OCI-LY3 (cell line): ENCODE results near the gene TM9SF4.

Source experiments
- H2AFZ ChIP-seq: fragments of 200-600, 300-600 bp; shearing (Covaris generic); 2 replicates; pipeline ENCODE4 v1.6.0; 2014; ENCODE audit warnings: antibody characterized with exemption, low read depth, low read length
- H3K27ac ChIP-seq: fragments of 200-600, 300-600 bp; sonication (generic); 2 replicates; pipeline ENCODE4 v1.5.1; 2014; ENCODE audit warnings: mild to moderate bottlenecking, low read length, moderate library complexity, mixed read lengths
- H3K27me3 ChIP-seq: fragments of 200-600, 300-600 bp; sonication (generic); 2 replicates; pipeline ENCODE4 v1.6.1; 2014; ENCODE audit warnings: low read depth, low read length, mixed read lengths
- H3K36me3 ChIP-seq: fragments of 200-600, 300-600 bp; sonication (generic); replicated peaks from 2 replicates; pipeline ENCODE3; 2014; ENCODE audit warnings: low read depth, low read length, mixed read lengths
- H3K4me1 ChIP-seq: fragments of 300-600, 200-600 bp; sonication (generic); 2 replicates; pipeline ENCODE4 v1.6.1; 2014; ENCODE audit warnings: low read length, mixed read lengths
- H3K4me2 ChIP-seq: fragments of 200-600, 300-600 bp; sonication (generic); 2 replicates; pipeline ENCODE4 v1.6.1; 2014; ENCODE audit warnings: low read length, mixed read lengths
- H3K4me3 ChIP-seq: fragments of 300-600, 200-600 bp; sonication (generic); 2 replicates; pipeline ENCODE4 v1.5.1; 2014; ENCODE audit warnings: antibody characterized with exemption, mild to moderate bottlenecking, low read length, moderate library complexity
- H3K79me2 ChIP-seq: fragments of 300-600, 200-600 bp; shearing (Covaris generic); 2 replicates; pipeline ENCODE4 v1.6.1; 2014; ENCODE audit warnings: mild to moderate bottlenecking, low read length, mixed read lengths
- H3K9ac ChIP-seq: fragments of 300-600, 200-600 bp; shearing (Covaris generic); 2 replicates; pipeline ENCODE4 v1.6.0; 2014; ENCODE audit warnings: mild to moderate bottlenecking, low read length, moderate library complexity
- H3K9me3 ChIP-seq: fragments of 200-600, 300-600 bp; shearing (Covaris generic); 2 replicates; pipeline ENCODE4 v1.6.1; 2014; ENCODE audit warnings: low read length, mixed read lengths; ENCODE audit not compliant: insufficient read depth
- H4K20me1 ChIP-seq: fragments of 200-600, 300-600 bp; sonication (generic); 2 replicates; pipeline ENCODE4 v1.6.1; 2016; ENCODE audit warnings: low read length, mixed read lengths; ENCODE audit not compliant: insufficient read depth
- CTCF ChIP-seq: fragments of 200-600, 300-600 bp; sonication (generic); IDR thresholded peaks from 2 replicates; pipeline ENCODE4 v1.5.1; 2014; ENCODE audit warnings: antibody characterized with exemption, low read length, low read depth
- EZH2phosphoT487 ChIP-seq: fragments of 200-600 bp; shearing (Covaris generic); IDR thresholded peaks from 2 replicates; pipeline ENCODE4 v1.6.1; 2018; ENCODE audit warnings: antibody characterized with exemption, mixed run types, low read depth

TM9SF4 gene

GRCh38 chr20:32127347-32127746 lies 17.8 kb downstream of the TM9SF4 start:
- Histone ChIP-seq H3K9ac (no peak overlapping the region), H4K20me1 (peaks cover 54% of the 10 kb centered on the region), H2AFZ (no peak overlapping the region), H3K4me1 (peaks cover 2% of the 10 kb centered on the region; the same call in 1 of the 2 replicates), H3K79me2 (peaks cover 69% of the 10 kb centered on the region), H3K27ac (no peak overlapping the region), H3K27me3 (no peaks in the 10 kb centered on the region), H3K4me2 (no peak overlapping the region), H3K9me3 (no peaks in the 10 kb centered on the region), H3K36me3 (peaks cover 32% of the 10 kb centered on the region), H3K4me3 (no peak overlapping the region)
- TF ChIP-seq CTCF, result no peak

- Histone ChIP-seq H3K36me3 (peaks cover 37% of the 10 kb centered on the region), H3K9me3 (no peaks in the 10 kb centered on the region), H3K27ac (no peak overlapping the region), H3K79me2 (peaks cover 75% of the 10 kb centered on the region), H4K20me1 (peaks cover 60% of the 10 kb centered on the region), H3K4me2 (no peak overlapping the region), H3K27me3 (no peaks in the 10 kb centered on the region), H3K4me3 (no peak overlapping the region), H3K9ac (no peak overlapping the region), H2AFZ (no peak overlapping the region), H3K4me1 (peaks cover 10% of the 10 kb centered on the region)
- TF ChIP-seq EZH2phosphoT487, result no peak
- no peak for TF ChIP-seq CTCF
Observed at GRCh38 chr20:32128167-32128566, 18.7 kb downstream of the TM9SF4 start.

- H3K27ac ChIP-seq, result no peak overlapping the region
- TF ChIP-seq EZH2phosphoT487 (no peak), CTCF (no peak)
- H3K4me3 ChIP-seq, result no peak overlapping the region
- no peak overlapping the region for H3K4me2 ChIP-seq
- peaks cover 57% of the 10 kb centered on the region for H4K20me1 ChIP-seq
- peaks cover 13% of the 10 kb centered on the region for H3K4me1 ChIP-seq
- H3K9me3 ChIP-seq, result no peaks in the 10 kb centered on the region
- H3K79me2 ChIP-seq, result peaks cover 73% of the 10 kb centered on the region
- peaks cover 38% of the 10 kb centered on the region for H3K36me3 ChIP-seq
- H3K27me3 ChIP-seq, result no peaks in the 10 kb centered on the region
- H2AFZ ChIP-seq, result no peak overlapping the region
- H3K9ac ChIP-seq, result no peak overlapping the region
Observed at GRCh38 chr20:32129863-32130262, 20.3 kb downstream of the TM9SF4 start.

- Histone ChIP-seq H3K9ac (no peak overlapping the region), H3K27me3 (no peaks in the 10 kb centered on the region), H3K4me3 (no peak overlapping the region), H3K27ac (no peak overlapping the region), H3K9me3 (no peaks in the 10 kb centered on the region), H4K20me1 (peaks cover 52% of the 10 kb centered on the region), H3K4me2 (no peak overlapping the region), H2AFZ (no peak overlapping the region), H3K79me2 (peaks cover 68% of the 10 kb centered on the region), H3K4me1 (peaks cover 13% of the 10 kb centered on the region), H3K36me3 (peaks cover 36% of the 10 kb centered on the region)
- TF ChIP-seq EZH2phosphoT487 (no peak), CTCF (no peak)
Observed at GRCh38 chr20:32130352-32130751, 20.8 kb downstream of the TM9SF4 start.
